Cerebellar nuclear complex (tissue), 1 donor: ENCODE measurements around the gene CPT1C.
"Not testable (repeated sequence)": the region's sequence is repeated elsewhere in the genome, so short reads cannot be mapped to it uniquely, and the experiment has no call there.

Experiments used
- DNase-seq, 2 experiments: peaks; one replicate each; lab custom pipeline; 2025; lab: John Stamatoyannopoulos, UW

The CPT1C gene

DNA sequence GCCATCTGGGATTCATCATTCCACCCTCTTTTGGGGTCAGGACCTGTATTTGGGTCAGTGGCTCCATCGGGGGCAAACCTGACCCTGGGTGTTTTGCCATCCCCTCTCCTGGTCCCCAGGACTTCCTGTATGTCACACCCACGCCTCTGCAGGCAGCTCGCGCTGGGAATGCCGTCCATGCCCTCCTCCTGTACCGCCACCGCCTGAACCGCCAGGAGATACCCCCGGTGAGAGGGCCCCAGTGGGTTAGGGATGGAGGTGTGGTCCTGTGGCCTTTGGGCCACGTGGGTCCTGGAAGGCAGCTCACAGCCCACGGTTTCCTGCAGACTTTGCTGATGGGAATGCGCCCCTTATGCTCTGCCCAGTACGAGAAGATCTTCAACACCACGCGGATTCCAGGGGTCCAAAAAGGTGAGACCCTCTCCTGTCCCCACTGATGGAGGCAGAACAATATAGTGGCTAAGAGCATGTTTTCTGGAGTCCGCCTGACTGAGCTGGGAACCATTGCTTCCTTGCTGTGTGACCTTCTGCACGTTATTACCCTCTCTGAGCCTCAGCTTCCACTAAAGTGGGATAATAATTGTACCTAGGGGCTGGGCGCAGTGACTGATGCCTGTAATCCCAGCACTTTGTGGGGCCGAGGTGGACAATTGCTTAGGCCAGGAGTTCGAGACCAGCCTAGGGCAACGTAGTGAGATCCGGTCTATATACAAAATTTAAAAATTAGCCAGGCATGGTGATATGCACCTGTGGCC, 14.1 kb downstream of the CPT1C start:
- no peak for DNase-seq

DNA sequence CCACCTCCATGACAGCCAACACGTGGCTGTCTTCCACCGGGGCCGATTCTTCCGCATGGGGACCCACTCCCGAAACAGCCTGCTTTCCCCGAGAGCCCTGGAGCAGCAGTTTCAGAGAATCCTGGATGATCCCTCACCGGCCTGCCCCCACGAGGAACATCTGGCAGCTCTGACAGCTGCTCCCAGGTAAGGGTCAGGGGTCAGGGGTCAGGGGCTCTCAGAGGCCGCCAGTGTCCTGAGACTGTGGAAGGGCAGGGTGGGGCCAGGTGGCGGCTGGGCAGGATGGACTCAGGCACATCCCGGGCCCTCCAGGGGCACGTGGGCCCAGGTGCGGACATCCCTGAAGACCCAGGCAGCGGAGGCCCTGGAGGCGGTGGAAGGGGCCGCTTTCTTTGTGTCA, 15.0 kb downstream of the CPT1C start:
- DNase-seq, result no peak

DNA sequence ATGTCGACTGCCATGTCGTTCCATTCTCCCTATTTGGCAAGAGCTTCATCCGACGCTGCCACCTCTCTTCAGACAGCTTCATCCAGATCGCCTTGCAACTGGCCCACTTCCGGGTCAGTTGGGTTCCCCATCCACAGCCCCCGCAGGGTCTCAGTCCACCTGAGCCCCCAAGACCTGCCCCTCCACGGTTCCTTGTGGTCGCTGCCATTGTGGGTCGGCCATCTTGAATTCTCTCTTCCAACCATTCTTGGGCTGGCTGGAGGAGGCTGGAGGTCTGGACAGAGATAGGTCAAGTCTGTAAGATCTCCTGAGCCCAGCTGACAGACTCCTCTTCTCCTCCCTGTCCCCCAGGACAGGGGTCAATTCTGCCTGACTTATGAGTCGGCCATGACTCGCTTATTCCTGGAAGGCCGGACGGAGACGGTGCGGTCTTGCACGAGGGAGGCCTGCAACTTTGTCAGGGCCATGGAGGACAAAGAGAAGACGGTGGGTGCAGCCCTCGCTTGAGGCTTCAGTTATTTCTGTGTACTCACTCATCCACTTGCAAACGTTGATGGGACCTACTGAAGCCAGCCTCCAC, 19.5 kb downstream of the CPT1C start:
- no peak for DNase-seq

DNA sequence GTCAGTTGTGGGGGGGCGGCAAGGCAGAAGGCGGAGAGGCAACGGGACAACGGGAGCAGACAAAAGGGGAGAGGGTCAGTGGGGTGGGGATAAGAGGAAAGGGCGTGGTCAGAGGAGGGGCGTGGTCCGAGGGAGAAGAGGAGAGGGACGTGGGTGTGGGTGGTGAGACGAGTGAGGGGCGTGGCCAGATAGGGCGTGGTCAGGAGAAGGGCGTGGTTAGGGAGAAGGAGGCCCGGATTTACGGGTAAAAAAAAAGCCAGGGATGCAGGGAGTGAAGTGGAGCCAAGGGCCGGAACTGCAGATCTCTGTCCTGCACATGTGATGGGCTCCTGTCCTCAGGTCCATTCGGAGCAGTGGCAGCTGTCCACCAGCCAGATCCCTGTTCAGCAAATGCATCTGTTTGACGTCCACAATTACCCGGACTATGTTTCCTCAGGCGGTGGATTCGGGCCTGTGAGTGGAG, 21.5 kb downstream of the CPT1C start:
- no peak for DNase-seq

DNA sequence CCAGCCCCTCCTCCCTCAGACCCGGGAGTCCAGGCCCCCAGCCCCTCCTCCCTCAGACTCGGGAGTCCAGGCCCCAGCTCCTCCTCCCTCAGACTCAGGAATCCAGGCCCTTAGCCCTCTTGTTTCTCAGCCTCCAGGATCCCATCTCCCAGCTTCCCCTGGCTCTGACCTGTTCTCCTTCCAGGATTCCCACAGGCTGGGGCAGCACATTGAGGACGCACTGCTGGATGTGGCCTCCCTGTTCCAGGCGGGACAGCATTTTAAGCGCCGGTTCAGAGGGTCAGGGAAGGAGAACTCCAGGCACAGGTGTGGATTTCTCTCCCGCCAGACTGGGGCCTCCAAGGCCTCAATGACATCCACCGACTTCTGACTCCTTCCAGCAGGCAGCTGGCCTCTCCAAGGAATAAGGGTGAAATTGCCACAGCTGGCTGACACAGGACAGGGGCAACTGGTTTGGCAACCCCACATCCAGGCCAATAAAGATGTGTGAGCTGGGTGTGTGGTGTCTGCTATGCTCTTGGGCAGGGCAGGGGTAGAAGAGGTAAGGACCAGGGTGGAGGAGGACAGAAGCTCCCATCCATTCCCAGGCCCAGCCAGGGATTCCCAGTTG, 22.4 kb downstream of the CPT1C start:
- no peak for DNase-seq

DNA sequence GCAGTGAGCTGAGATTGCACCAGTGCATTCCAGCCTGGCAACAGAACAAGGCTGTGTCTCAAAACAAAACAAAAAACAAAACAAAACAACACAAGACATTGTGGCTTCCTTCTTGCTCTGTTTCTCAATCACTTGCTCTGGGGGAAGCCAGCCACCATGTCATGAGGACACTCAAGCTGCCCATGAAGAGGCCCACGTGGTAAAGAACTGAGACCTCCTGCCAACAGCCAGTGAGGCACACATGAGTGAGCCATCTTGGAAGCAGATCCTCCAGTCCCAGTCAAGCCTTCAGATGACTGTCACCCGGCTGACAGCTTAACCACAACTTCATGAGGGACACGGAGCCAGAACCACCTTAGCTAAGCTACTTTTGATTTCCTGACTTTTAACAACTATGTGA, 25.2 kb downstream of the CPT1C start:
- no peak for DNase-seq

DNA sequence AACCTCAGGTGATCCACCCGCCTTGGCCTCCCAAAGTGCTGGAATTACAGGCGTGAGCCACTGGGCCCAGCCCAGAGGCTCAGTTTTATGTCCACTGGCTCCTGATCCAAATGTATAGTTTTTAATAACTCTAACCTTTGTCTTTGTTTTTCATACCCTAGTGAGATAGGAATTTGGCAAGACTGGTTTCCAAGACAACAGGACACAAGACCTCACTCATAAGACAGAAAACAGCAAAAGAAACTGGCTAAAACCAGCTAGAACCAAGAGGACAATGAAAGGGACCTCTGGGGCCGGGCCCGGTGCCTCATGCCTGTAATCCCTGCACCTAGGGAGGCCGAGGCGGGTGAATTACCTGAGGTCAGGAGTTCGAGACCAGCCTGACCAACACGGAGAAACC, 27.6 kb downstream of the CPT1C start:
- no peak for DNase-seq

DNA sequence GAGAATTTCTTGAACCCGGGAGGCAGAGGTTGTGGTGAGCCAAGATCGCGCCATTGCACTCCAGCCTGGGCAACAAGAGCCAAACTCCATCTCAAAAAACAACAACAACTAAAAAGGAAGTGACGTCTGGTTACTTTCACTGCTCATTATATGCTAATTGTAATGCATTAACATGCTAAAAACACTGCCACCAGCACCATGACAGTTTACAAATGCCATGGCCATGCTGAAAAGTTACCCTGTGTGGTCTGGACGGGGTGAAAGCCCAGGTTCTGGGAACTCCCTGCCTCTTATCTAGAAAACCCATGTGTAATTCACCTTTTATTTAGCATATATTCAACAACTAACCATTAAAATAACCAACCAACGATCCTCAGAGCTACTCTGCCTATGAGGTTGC, 28.1 kb downstream of the CPT1C start:
- DNase-seq, result no peak

DNA sequence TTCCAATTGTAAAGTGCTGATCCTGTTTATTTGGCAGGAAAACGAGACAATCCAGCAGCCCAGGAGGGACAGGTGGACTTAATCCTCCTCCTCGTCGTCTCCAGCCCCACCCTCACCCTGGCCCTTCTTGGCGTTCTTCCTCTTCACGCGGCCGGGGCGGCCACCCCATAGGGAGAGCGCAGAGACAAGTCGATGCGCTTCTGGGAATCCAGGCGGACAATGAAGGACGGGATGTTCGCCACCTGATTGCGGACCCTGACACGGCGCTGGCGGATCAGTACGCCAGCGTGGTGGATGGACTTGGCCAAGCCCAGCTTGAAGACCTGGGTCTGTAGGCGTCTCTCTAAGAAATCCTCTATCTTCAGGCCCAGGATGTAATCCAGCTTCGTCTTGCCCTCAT, 28.5 kb downstream of the CPT1C start:
- not testable (repeated sequence) for DNase-seq

DNA sequence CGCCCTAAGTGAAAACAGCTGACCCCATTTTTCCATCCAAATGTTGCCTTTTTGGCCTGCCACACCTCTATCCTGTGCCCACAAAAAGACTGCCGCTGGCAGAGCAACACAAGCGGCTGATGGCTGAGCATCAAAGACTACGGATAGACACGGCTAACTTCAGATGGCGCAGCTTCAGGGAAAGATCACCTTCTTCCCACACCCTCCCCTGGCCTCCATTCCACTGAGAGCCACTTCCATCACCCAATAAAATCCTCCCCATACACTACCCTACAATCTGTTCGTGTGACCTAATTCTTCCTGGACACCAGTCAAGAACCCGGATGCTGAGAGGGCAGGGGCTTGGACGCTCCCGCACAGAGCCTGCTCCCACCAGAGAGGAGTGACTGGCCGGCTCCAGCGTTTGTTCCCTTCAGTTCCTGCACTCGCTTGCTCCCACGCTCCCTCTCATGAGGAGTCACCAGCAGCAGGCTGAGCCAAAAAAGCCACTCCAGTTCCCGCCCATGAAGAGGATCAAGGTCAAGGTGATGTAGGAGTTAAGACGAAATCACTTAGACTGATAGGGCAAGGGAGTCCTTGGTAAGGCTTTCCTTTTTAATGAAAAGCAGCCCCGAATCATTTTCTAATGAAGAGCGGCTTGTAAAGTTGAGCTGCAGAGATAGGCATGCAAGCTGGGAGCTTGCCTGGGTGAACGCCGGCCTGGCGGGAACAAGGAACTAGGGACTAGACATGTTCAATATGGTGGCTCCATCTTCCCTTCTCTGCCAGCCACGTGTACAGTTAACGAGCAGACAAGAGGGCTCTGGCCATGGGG, 36.5 kb downstream of the CPT1C start:
- peak in 1 of 2 experiments; percentile 68 for DNase-seq

DNA sequence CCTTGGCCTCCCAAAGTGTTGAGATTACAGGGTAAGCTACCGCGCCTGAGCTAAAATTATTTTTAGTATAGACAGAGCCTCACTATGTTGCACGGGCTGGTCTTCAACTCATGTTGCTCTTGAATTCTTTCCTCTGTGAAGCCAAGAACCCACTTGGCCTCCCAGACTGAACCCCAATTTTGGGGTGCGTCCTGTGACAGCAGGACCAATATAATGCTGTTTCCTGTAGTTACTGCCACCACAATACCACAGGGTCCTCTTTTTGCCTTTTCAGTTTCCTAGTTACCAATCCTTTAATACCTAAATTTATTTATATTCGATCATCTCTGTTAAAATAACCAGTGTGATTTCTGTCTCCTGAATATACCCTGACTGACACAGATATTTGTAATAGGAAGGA, 39.2 kb downstream of the CPT1C start:
- no peak for DNase-seq

DNA sequence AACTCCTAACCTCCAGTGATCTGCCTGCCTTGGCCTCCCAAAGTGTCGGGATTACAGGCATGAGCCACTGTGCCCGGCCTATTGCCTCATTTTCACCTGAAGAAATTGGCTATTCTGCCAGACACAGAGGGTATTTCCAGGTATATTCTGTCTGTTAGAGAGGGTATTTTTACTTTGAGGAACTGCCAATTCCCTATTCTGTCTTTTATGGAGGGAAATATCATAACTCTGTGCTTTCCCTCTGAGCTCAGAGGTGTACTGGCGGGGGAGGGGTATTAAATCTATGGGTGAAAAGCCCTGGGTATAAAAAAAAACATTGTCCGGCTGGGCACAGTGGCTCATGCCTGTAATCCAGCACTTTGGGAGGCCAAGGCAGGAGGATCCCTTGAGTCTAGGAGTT, 47.4 kb downstream of the CPT1C start:
- no peak for DNase-seq

DNA sequence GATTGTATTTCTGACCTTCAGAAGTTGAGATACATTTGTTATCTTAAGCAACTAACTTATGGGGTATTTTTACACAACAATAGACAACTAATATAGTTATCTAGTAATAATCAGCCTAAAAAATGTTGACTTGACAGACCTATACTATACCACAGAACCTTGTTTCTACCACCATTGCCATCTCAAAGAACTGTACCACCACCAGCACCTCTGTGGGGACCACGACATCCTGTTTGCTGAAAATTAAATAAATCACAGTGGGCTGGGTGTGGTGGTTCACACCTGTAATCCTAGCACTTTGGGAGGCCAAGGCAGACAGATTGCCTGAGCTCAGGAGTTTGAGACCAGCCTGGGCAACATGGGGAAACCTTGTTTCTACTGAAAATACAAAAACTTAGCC, 48.2 kb downstream of the CPT1C start:
- DNase-seq, result no peak

DNA sequence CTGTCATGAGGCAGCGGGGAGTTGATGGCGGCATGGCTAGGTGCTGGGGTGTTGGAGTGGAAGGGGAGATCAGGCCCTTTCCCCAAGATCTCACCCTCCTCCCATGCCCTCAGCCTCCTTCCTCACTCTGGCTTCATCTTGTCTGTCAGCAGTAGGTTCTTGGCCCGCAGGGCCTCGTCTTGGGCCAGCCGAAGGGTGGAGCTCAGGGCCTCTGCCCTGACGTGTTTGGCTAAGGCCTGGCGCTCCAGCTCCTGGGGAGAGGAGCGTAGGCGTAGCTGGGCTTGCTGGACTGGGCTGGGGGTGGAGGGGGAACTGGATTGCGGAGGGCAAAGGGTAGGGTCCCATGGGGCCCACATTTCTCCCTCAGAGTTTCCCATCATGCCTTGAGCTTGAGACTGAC, 49.0 kb downstream of the CPT1C start:
- no peak for DNase-seq

DNA sequence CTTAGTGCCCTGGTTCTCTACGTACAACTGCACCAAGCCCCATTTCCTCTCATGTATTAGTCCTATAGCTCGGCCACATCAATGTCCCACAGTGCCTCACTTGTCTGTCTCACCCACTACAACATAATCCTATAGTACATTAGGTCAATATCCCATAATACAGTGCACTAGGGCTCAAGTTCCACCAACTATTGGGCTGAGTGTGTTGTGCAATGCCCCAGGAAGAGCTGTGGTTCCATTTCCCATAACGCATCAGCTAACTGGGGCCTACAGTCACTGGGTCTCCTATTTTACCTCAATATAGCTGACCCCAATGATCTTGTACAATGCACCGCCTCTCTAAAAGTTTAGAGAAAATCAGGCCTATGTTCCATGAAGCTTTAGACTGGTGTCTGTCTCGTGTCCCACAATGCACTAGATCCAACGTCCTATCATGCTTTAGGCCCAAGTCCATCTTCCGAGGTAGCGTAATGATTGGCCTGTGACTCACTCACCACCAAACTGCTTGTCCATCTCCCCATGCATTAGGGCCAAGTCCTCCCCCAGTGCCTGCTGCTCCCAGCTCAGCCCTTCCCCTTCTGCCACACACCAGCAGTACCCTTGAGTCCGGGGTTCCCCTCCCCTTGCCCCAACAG, 50.4 kb downstream of the CPT1C start:
- DNase-seq, result no peak

DNA sequence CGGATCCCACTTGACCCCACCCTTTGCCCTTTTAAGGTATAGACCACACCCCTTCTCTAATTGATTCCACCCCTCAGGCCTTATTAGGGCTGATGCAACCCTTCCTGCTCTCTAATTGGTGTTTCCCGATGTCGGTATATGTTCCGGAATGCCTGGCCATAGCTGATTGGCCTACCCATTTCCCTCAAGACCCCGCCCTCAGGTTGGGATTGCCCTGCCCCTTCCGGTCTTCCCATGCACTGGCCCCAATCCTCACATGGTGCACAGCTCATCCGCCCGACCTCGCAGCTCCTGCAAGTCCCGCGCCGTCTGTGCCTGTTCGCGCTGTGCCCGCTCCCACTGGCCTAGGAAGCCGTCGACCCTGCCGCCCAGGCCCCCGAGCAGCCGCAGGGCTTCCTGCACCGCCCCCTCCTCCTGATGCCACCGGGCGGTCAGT, 54.0 kb downstream of the CPT1C start:
- DNase-seq, result no peak

DNA sequence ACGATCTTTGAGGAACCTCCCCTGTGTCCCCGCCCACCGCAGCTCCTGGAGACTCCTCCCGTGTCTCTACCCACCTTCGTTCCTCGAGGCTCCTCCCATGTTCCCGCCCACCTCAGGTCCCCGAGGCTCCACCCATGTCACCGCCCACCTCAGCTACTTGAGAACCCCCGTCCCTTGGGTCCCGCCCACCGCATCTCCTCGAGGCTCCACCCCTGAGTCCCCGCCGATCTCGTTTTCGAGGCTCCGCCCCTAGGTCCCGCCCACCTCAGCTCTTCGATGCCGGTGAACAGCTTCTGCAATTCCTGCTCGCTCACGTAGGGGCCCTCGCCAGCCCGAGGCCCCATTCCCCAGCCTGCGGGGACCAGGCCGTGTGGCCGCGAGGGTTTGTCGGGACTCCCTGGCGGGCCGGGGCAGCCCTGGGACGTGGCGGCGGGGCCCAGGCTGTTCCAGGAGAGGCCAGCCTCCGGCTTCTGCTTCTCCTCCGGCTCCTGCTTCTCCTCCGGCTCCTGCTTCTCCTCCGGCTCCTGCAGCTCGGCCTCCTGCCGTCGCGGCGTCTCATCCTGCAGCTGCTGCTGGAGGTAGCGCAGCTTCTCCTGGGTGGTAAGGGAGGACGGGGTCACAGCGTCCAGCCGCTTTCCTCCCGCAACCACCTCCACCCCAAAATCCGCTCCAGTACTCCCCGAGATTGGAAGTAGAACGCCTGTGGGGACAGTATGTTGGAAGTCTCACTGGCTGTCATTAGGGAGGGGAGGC, 55.5 kb downstream of the CPT1C start:
- no peak for DNase-seq

DNA sequence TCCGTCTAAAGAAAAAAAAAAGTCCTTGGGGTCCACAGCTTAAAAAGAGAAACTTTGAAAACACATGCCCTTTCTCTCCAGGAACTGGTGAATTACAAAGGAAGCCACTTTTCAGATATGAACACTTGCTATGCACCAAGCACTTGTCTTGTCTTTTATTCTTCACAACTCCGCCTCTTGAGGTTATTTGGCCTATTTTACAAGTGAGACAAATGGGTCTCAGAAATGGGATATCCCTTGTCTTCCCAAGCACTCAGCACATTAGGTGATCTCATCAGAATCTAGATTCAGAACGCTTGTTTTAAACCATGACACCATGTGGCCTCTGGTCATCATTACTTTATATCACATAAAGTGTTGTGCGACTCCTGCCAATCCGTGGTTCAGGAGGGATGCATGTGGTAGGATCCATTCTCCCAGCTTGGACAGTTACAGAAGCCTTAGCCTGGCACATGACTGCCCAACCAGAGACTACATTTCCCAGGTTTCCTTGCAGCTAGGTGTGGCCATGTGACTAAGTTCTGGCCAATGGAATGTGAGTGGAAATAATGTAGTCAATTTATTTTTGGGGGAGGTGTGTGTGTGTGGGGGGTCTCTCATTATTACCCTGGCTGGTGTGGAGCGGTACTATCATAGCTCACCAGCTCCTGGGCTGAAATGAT, 58.3 kb downstream of the CPT1C start:
- no peak for DNase-seq

DNA sequence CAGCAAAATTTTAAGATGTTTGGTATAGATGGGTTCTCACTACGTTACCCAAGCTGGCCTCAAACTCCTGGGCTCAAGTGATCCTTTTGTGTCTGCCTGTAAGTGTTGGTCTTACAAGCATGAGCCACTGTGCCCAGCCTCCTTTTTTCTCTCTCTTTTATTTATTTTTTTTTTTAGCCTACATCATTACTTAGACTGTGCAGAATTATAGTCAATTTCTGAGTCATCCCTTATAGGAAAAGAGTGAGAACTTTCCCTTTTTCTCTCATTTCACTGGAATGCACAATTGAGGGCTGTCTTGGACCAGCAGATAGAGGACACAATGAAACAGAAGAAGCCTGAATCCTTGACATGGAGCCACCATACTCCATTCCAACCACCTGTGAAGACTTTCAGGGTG, 58.9 kb downstream of the CPT1C start:
- DNase-seq, result no peak

DNA sequence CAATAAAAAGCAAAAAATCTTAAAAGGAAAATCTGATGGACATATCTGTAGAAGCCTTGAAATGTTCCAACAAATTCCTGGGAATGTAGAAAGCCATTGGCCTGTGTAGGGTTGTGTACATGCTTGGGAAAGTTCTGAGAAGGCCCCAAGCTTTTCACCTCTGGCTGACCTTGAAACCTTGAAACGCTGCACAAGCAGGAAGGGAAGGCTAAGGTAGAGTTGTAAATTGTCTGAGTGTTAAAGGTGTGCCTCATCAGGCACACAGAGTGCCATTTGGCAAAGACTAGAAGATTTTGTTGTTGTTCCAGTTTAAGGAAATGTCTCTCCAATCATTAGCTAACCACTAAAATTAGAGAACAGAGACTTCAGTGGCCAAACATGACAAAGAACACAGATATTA, 61.8 kb downstream of the CPT1C start:
- DNase-seq, result no peak

DNA sequence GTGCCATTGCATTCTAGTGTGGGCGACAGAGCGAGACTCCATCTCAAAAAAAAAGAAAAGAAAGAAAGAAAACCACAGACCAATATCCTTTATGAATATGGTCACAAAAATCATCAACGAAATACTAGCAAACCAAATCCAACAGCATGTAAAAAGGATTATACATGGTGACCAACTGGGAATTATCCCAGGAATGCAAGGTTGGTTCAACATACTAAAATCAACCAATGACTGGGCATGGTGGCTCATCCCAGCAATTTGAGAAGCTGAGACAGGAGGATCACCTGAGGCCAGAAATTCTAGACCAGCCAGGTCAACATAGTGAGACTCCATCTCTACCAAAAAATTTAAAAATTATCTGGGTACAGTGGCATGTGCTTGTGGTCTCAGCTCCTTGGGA, 65.0 kb downstream of the CPT1C start:
- DNase-seq, result no peak
